GM21381 (cell line): ENCODE results near the gene USP49.
"Not testable (repeated sequence)": the region's sequence is repeated elsewhere in the genome, so short reads cannot be mapped to it uniquely, and the experiment has no call there.

Experiments
- ATAC-seq: cut with Tn5 transposase; IDR thresholded peaks from one replicate; pipeline ENCODE4 v1.9.1; 2021; ENCODE audit warnings: mild to moderate bottlenecking, moderate library complexity; ENCODE audit not compliant: unreplicated experiment

USP49 gene

GRCh38 chr6:41783106-41783780 lies 111.9 kb downstream of the USP49 start:
- no peak for ATAC-seq

- ATAC-seq, result no peak
These were observed 113.8 kb downstream of the USP49 start for GRCh38 chr6:41781366-41781730.

- ATAC-seq, result no peak
These were observed 114.4 kb downstream of the USP49 start, which contains the start of gene PRICKLE4 for GRCh38 chr6:41780551-41781365. Gene PRICKLE4, plus strand, starts transcription at chr6:41780782. Its CDS starts 2,692 bp downstream, at chr6:41783474.

GRCh38 chr6:41779788-41780550 lies 115.2 kb downstream of the USP49 start, which contains the start of gene FRS3:
Gene FRS3, minus strand, starts transcription at chr6:41779900. Its CDS starts 2,913 bp downstream, at chr6:41776987.
- ATAC-seq, result peak; percentile 86

GRCh38 chr6:41779336-41779735 lies 115.8 kb downstream of the USP49 start:
- ATAC-seq, result no peak

- no peak for ATAC-seq
These were observed 116.3 kb downstream of the USP49 start for GRCh38 chr6:41778895-41779294.

- no peak for ATAC-seq
These were observed 117.5 kb downstream of the USP49 start for GRCh38 chr6:41777551-41778285.

GRCh38 chr6:41775293-41775882 lies 119.8 kb downstream of the USP49 start:
- ATAC-seq, result no peak

GRCh38 chr6:41774841-41775240 lies 120.3 kb downstream of the USP49 start:
- no peak for ATAC-seq

- no peak for ATAC-seq
These were observed 123.9 kb downstream of the USP49 start for GRCh38 chr6:41771058-41771983.

GRCh38 chr6:41770381-41771057 lies 124.7 kb downstream of the USP49 start:
- no peak for ATAC-seq

- no peak for ATAC-seq
These were observed 125.8 kb downstream of the USP49 start for GRCh38 chr6:41769376-41769775.

GRCh38 chr6:41768545-41769308 lies 126.4 kb downstream of the USP49 start:
- ATAC-seq, result no peak

- ATAC-seq, result no peak
These were observed 127.9 kb downstream of the USP49 start for GRCh38 chr6:41767112-41767833.

GRCh38 chr6:41766043-41766664 lies 129.0 kb downstream of the USP49 start:
- ATAC-seq, result not testable (repeated sequence)

GRCh38 chr6:41763470-41763869 lies 131.7 kb downstream of the USP49 start:
- no peak for ATAC-seq
